GM12878 (cell line): ENCODE data around the gene MPP7. TPM values are rescaled to one million over a fixed set of nuclear protein-coding genes. Genes with fewer than 3 reads are reported as not detected.

Experiments
- ATAC-seq: fragments of 200-7000 bp; cut with Tn5 transposase; 3 replicates; pipeline ENCODE4 v1.9.1; 2020; ENCODE audit warnings: mild to moderate bottlenecking, moderate library complexity
- BruUV-seq: library from RNA; stranded (reverse); fragments of 400-500 nt; replicated peaks from 2 replicates; lab custom pipeline; 2021; lab: Mats Ljungman, UMichigan
- CTCF ChIA-PET: fragments of 300-600 bp; sonication (Branson Sonifier 250); formaldehyde crosslinking; extraction: SDS; loops from one replicate; lab custom pipeline; 2021; ENCODE audit warnings: inconsistent platforms; lab: Yijun Ruan, JAX
- POLR2A ChIA-PET: fragments of 350-600 bp; formaldehyde crosslinking; extraction: SDS; loops from one replicate; lab custom pipeline; 2021; ENCODE audit warnings: inconsistent platforms; lab: Charles Lee
- RAD21 ChIA-PET: fragments of 300-600 bp; sonication (Branson Sonifier 250); formaldehyde crosslinking; loops from one replicate; lab custom pipeline; 2023; ENCODE audit warnings: antibody characterized with exemption; ENCODE audit not compliant: unreplicated experiment; lab: Charles Lee
- SMC1A ChIA-PET: fragments of 300-600 bp; sonication (Branson Sonifier 250); formaldehyde crosslinking; loops from one replicate; lab custom pipeline; 2023; ENCODE audit not compliant: unreplicated experiment, uncharacterized antibody; lab: Charles Lee
- DNase-seq: peaks from one replicate; pipeline ENCODE4 v3.0.0-alpha.2; 2011; ENCODE audit warnings: low read depth, low spot score
- FAIRE-seq: peaks from 3 replicates; lab custom pipeline; 2011; peaks lifted over from hg19 to GRCh38; lab: Jason Lieb, UNC
- H2AFZ ChIP-seq: 2 replicates; pipeline ENCODE4 v1.6.0; 2011; ENCODE audit warnings: low read depth, low read length, control low read depth; ENCODE audit not compliant: control insufficient read depth
- H3K27ac ChIP-seq: 2 replicates; pipeline ENCODE4 v1.5.1; 2011; ENCODE audit warnings: control low read depth; ENCODE audit not compliant: control insufficient read depth, insufficient read depth
- H3K27me3 ChIP-seq, 2 experiments: replicated peaks in 1 of 2; 2 replicates each; pipeline versions ENCODE4 v1.6.0 to v1.6.1; 2011; ENCODE audit warnings: low read length in 1 of 2; ENCODE audit not compliant: control insufficient read depth in 2 of 2, insufficient read depth in 2 of 2
- H3K36me3 ChIP-seq, 2 experiments: 2 replicates each; pipeline ENCODE4 v1.5.1; 2011; ENCODE audit warnings: low read length in 1 of 2; ENCODE audit not compliant: control insufficient read depth in 2 of 2, insufficient read depth in 2 of 2
- H3K4me1 ChIP-seq: 2 replicates; pipeline ENCODE4 v1.6.1; 2011; ENCODE audit warnings: mild to moderate bottlenecking, low read length, moderate library complexity, mixed read lengths; ENCODE audit not compliant: control insufficient read depth, insufficient read depth
- H3K4me2 ChIP-seq: 2 replicates; pipeline ENCODE4 v1.6.0; 2011; ENCODE audit warnings: control low read depth; ENCODE audit not compliant: control insufficient read depth, insufficient read depth
- H3K4me3 ChIP-seq: fragments of 200-600 bp; sonication (generic); 2 replicates; pipeline ENCODE4 v1.5.1; 2016
- H3K79me2 ChIP-seq: 2 replicates; pipeline ENCODE4 v1.6.0; 2011; ENCODE audit warnings: low read length; ENCODE audit not compliant: control insufficient read depth, insufficient read depth
- H3K9ac ChIP-seq: 2 replicates; pipeline ENCODE4 v1.8.0; 2011; ENCODE audit warnings: low read length, control low read depth, mixed read lengths; ENCODE audit not compliant: control insufficient read depth, insufficient read depth
- H3K9me3 ChIP-seq: replicated peaks from 3 replicates; pipeline ENCODE4 v1.5.1; 2011; ENCODE audit warnings: mild to moderate bottlenecking, low read length; ENCODE audit not compliant: control insufficient read depth, insufficient read depth
- H4K20me1 ChIP-seq: 2 replicates; pipeline ENCODE4 v1.6.0; 2011; ENCODE audit not compliant: control insufficient read depth, insufficient read depth
- ATF2 ChIP-seq: IDR thresholded peaks from 2 replicates; pipeline ENCODE4 v1.6.1; 2012; ENCODE audit warnings: low read length, inconsistent platforms
- BCL3 ChIP-seq: IDR thresholded peaks from 2 replicates; pipeline ENCODE4 v1.6.1; 2011; ENCODE audit warnings: borderline replicate concordance, low read depth, mild to moderate bottlenecking, moderate library complexity, low read length; ENCODE audit not compliant: insufficient read depth, poor library complexity, severe bottlenecking
- BRCA1 ChIP-seq: IDR thresholded peaks from 2 replicates; pipeline ENCODE4 v1.6.1; 2011; ENCODE audit warnings: low read depth, low read length, improper control_type of control experiment
- CTCF ChIP-seq, 3 experiments: IDR thresholded peaks in 2 of 3; conservative IDR thresholded peaks in 1 of 3; 2 replicates each; pipeline ENCODE4 v1.5.1; 2011; ENCODE audit warnings: low read depth in 3 of 3, low read length in 3 of 3, mild to moderate bottlenecking in 3 of 3, control low read depth in 2 of 3, moderate library complexity in 2 of 3, inconsistent platforms in 1 of 3, mixed read lengths in 1 of 3; ENCODE audit not compliant: control insufficient read depth in 2 of 3, insufficient read depth in 1 of 3; ENCODE audit errors: extremely low read depth in 1 of 3
- EED ChIP-seq: sonication (generic); IDR thresholded peaks from 2 replicates; pipeline ENCODE4 v1.6.1; 2016; ENCODE audit warnings: antibody characterized with exemption, low read depth
- FOXM1 ChIP-seq: IDR thresholded peaks from 2 replicates; pipeline ENCODE4 v1.6.1; 2012; ENCODE audit warnings: low read depth, mild to moderate bottlenecking, inconsistent platforms, low read length, moderate library complexity
- MYC ChIP-seq: IDR thresholded peaks from 2 replicates; pipeline ENCODE4 v1.6.1; 2011; ENCODE audit warnings: mild to moderate bottlenecking, low read length, moderate library complexity, inconsistent platforms; ENCODE audit not compliant: insufficient read depth, insufficient replicate concordance, insufficient read length, severe bottlenecking
- NFIC ChIP-seq: IDR thresholded peaks from 2 replicates; pipeline ENCODE4 v1.6.1; 2012; ENCODE audit warnings: low read depth, mild to moderate bottlenecking, inconsistent platforms, low read length, moderate library complexity
- PML ChIP-seq: IDR thresholded peaks from 2 replicates; pipeline ENCODE4 v1.6.1; 2012; ENCODE audit warnings: low read length, inconsistent platforms
- POLR2AphosphoS2 ChIP-seq: IDR thresholded peaks from 2 replicates; pipeline ENCODE4 v1.6.1; 2011; ENCODE audit warnings: low read depth, mild to moderate bottlenecking, low read length, improper control_type of control experiment, moderate library complexity
- POLR2AphosphoS5 ChIP-seq: IDR thresholded peaks from 2 replicates; pipeline ENCODE4 v1.6.1; 2011; ENCODE audit warnings: mild to moderate bottlenecking, low read length, inconsistent platforms
- POU2F2 ChIP-seq: IDR thresholded peaks from 3 replicates; pipeline ENCODE4 v1.6.1; 2011; ENCODE audit warnings: low read depth, mild to moderate bottlenecking, low read length, borderline replicate concordance
- RCOR1 ChIP-seq: conservative IDR thresholded peaks from 2 replicates; pipeline ENCODE4 v1.6.1; 2012; ENCODE audit warnings: low read depth, low read length, improper control_type of control experiment
- STAT3 ChIP-seq: IDR thresholded peaks from 2 replicates; pipeline ENCODE4 v1.6.1; 2011; ENCODE audit warnings: low read depth, low read length, improper control_type of control experiment
- TAF1 ChIP-seq: IDR thresholded peaks from 2 replicates; pipeline ENCODE4 v1.6.1; 2011; ENCODE audit warnings: mild to moderate bottlenecking, low read depth, low read length, borderline replicate concordance
- ZBED1 ChIP-seq: IDR thresholded peaks from 2 replicates; pipeline ENCODE4 v1.6.1; 2016; ENCODE audit warnings: borderline replicate concordance
- WGBS: methylation state at CpG from one replicate; pipeline ENCODE4 v1.1.6; 2016; ENCODE audit warnings: low lambda C conversion rate; ENCODE audit not compliant: insufficient replicate concordance, insufficient coverage; ENCODE audit errors: missing lambda C conversion rate; 5-methylcytosine and 5-hydroxymethylcytosine counted together
- in situ Hi-C: fragments of 300-500 bp; cut with MboI; formaldehyde crosslinking; loops from 9 replicates; pipeline ENCODE4 v1.14.3; 2018; ENCODE audit warnings: mixed read lengths
- intact Hi-C: fragments of 100-400 bp; cut with micrococcal nuclease; formaldehyde crosslinking; loops from one replicate; pipeline ENCODE4 v1.14.2; 2022; ENCODE audit not compliant: unreplicated experiment
- polyA plus RNA-seq, 11 experiments: library from polyadenylated mRNA; depleted of rRNA in 4 of 11; unstranded in 6 of 11; stranded (reverse) in 5 of 11; fragments of >200 nt; fragmentation: Nextera tagmentation in 4 of 11; fragmentation: Illumina TruSeq in 1 of 11; extraction: Ambion mirVana in 4 of 11; extraction: Trizol in 1 of 11; gene quantifications; 1 replicate in 1 of 11; 2 replicates in 10 of 11; pipeline versions ENCODE4 v1.2.1 to v1.2.3, GENCODE V29; 2011 to 2016; ENCODE audit warnings: inconsistent platforms in 2 of 11, missing spikeins in 2 of 11, low read depth in 1 of 11
- total RNA-seq, 4 experiments: library from RNA; depleted of rRNA in 3 of 4; stranded (reverse); fragments of >200 nt in 3 of 4; fragmentation: Illumina TruSeq in 1 of 4; extraction: Trizol in 1 of 4; gene quantifications; 2 replicates each; pipeline versions ENCODE4 v1.2.1 to v1.2.3, GENCODE V29; 2013 to 2021

Gene MPP7
- total and polyA plus RNA-seq, 10 of the 15 experiments (the other 5 are each of a cell fraction or from before 2014, with no cell fraction given), result 0.01 to 0.15 (median 0.05) TPM; not detected in 2

GRCh38 chr10:28283251-28283650 lies 19.6 kb downstream of the MPP7 start:
- no peak for TF ChIP-seq ZBED1
- TF ChIP-seq ATF2, result no peak
- no peak for TF ChIP-seq TAF1
- TF ChIP-seq MYC, result no peak
- TF ChIP-seq PML, result no peak
- no peak for TF ChIP-seq FOXM1
- TF ChIP-seq CTCF (IDR thresholded peaks at IDR 0.05 in 2 of 3, conservative IDR thresholded peaks at IDR 0.05 in 1 of 3; ENCODE audit: control insufficient read depth in 2 of 3, extremely low read depth in 1 of 3, insufficient read depth in 1 of 3, low read depth in 3 of 3, low read length in 3 of 3), result no peak
- no peak for TF ChIP-seq BRCA1
- TF ChIP-seq EED, result no peak
- TF ChIP-seq RCOR1, result no peak
- TF ChIP-seq NFIC, result no peak
- TF ChIP-seq POLR2AphosphoS5, result no peak
- TF ChIP-seq BCL3, result no peak
- no peak for TF ChIP-seq POLR2AphosphoS2
- TF ChIP-seq POU2F2, result no peak
- no peak for TF ChIP-seq STAT3
- Histone ChIP-seq H3K9me3 (no peaks in the 10 kb centered on the region), H3K27me3 (no peaks in the 10 kb centered on the region), H3K79me2 (no peaks in the 10 kb centered on the region), H2AFZ (no peak overlapping the region), H3K4me3 (no peak overlapping the region), H3K4me1 (no peaks in the 10 kb centered on the region), H3K9ac (no peak overlapping the region), H3K4me2 (no peak overlapping the region), H3K27ac (no peak overlapping the region), H3K36me3 (no peaks in the 10 kb centered on the region), H4K20me1 (no peaks in the 10 kb centered on the region)
- ATAC-seq (no peak), FAIRE-seq (no peak), DNase-seq (no peak)
- POLR2A ChIA-PET, result no interaction called here
- CTCF ChIA-PET, result no interaction called here
- intact Hi-C loops (no loop called here), in situ Hi-C loops (no loop called here)
- SMC1A ChIA-PET, result no interaction called here
- RAD21 ChIA-PET, result no interaction called here
- BruUV-seq, result no TSS peak
- WGBS, result 24% methylated on average over 2 of the region's 2 CpGs
